MM.1S (cell line): ENCODE data around the gene ARHGAP25.

Experiments used
- CTCF ChIP-seq: fragments of 300-600 bp; sonication (generic); IDR thresholded peaks from 2 replicates; pipeline ENCODE4 v1.5.1; 2016; ENCODE audit warnings: antibody characterized with exemption, low read length, mixed read lengths
- EZH2 ChIP-seq: fragments of 300-600 bp; sonication (generic); optimal IDR thresholded peaks from 2 replicates; pipeline ENCODE3; 2017; ENCODE audit warnings: low read depth, mild to moderate bottlenecking, antibody characterized with exemption, low read length, mixed read lengths
- EZH2phosphoT487 ChIP-seq: fragments of 300-600 bp; sonication (generic); IDR thresholded peaks from 2 replicates; pipeline ENCODE4 v1.6.1; 2018; ENCODE audit warnings: antibody characterized with exemption, low read length

DNA sequence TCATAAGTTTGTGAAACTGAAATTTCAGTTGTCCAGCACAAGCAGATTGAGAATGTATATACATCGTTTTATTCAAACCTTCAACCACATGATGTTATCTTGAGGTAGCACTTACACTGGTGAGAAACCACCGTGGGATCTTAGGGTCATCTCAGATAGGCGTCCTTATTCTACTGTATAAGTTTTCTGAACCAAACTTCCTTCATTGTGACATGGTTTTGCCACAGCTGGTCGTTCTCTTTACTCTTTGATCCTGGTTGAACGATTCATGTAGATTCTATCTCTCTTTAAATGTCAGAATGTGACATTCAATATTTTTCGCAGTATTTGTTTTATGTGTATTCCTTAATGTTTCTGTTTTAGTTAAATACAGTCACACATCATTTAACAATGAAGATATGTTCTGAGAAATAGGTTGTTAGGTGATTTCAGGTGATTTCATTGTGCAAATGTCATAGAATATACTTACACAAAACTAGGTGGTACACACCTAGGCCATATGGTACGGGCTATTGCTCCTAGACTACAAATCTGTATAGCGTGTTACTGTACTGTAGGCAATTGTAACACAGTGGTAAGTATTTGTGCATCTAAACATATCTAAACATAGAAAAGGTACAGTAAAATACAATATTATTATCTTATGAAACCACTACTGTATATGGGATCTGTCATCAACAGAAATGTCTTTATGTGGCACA lies 17.9 kb upstream of the ARHGAP25 start:
- TF ChIP-seq CTCF (no peak), EZH2phosphoT487 (no peak), EZH2 (no peak)
